K562 (cell line): ENCODE results near the gene ATF4.

Source experiments
- ARID2 ChIP-seq: fragments of 450-650 bp; IDR thresholded peaks from 2 replicates; pipeline ENCODE4 v1.6.1; 2017; ENCODE audit warnings: antibody characterized with exemption, mild to moderate bottlenecking
- ARNT ChIP-seq, 2 experiments: fragments of 450-650 bp; IDR thresholded peaks; 2 replicates each; pipeline ENCODE4 v1.6.1; 2016; ENCODE audit warnings: mild to moderate bottlenecking in 1 of 2
- BHLHE40 ChIP-seq: IDR thresholded peaks from 2 replicates; pipeline ENCODE4 v1.6.1; 2011; ENCODE audit warnings: low read length, improper control_type of control experiment
- ERF ChIP-seq: fragments of 450-650 bp; formaldehyde crosslinking; IDR thresholded peaks from 2 replicates; pipeline ENCODE4 v1.4.0; 2020; ENCODE audit warnings: mild to moderate bottlenecking, mixed read lengths
- EWSR1 ChIP-seq: fragments of 450-650 bp; IDR thresholded peaks from 2 replicates; pipeline ENCODE4 v1.6.1; 2018; ENCODE audit warnings: borderline replicate concordance, mild to moderate bottlenecking, low read depth, moderate library complexity; ENCODE audit not compliant: partially characterized antibody
- KDM1A ChIP-seq, 2 experiments: fragments of 450-650 bp; IDR thresholded peaks; 2 replicates each; pipeline ENCODE4 v1.6.1; 2016; ENCODE audit warnings: mild to moderate bottlenecking in 2 of 2
- MYC ChIP-seq, 2 experiments: fragments of 250-450 bp in 1 of 2; sonication (Bioruptor Pico) in 1 of 2; IDR thresholded peaks; 2 replicates each; pipeline versions ENCODE4 v1.5.1 to v1.6.1; 2012 to 2021; ENCODE audit warnings: low read depth in 2 of 2, borderline replicate concordance in 1 of 2, improper control_type of control experiment in 1 of 2, low read length in 1 of 2, mild to moderate bottlenecking in 1 of 2, moderate library complexity in 1 of 2
- PRPF4 ChIP-seq: fragments of 200-400 bp; formaldehyde crosslinking; IDR thresholded peaks from one replicate; pipeline ENCODE4 v1.6.1; 2017; ENCODE audit warnings: low read length, low read depth, mild to moderate bottlenecking; ENCODE audit not compliant: insufficient read depth, poor library complexity, severe bottlenecking
- TBP ChIP-seq: optimal IDR thresholded peaks from 2 replicates; pipeline ENCODE3; 2011; ENCODE audit warnings: low read depth, low read length, improper control_type of control experiment
- ZFP91 ChIP-seq: sonication (generic); formaldehyde crosslinking; IDR thresholded peaks from 2 replicates; pipeline ENCODE4 v1.8.0; 2022; ENCODE audit warnings: mild to moderate bottlenecking, missing genetic modification reagents
- TF ChIP-seq, protein P1 (sequence below), 3 experiments: IDR thresholded peaks in 2 of 3; conservative IDR thresholded peaks in 1 of 3; 2 replicates each; pipeline ENCODE4 v1.5.1; 2011 to 2012; ENCODE audit warnings: low read length in 3 of 3, mild to moderate bottlenecking in 3 of 3, control low read depth in 2 of 3, improper control_type of control experiment in 1 of 3, inconsistent platforms in 1 of 3, low read depth in 1 of 3, mixed read lengths in 1 of 3, moderate library complexity in 1 of 3; ENCODE audit not compliant: insufficient read depth in 2 of 3
- TF ChIP-seq, protein P2 (sequence below), 2 experiments: fragments of 450-650 bp in 1 of 2; sonication (generic) in 1 of 2; formaldehyde crosslinking; conservative IDR thresholded peaks; 2 replicates each; pipeline versions ENCODE4 v1.4.0 to v1.8.1; 2020 to 2022; ENCODE audit warnings: mild to moderate bottlenecking in 1 of 2, missing genetic modification reagents in 1 of 2

DNA sequence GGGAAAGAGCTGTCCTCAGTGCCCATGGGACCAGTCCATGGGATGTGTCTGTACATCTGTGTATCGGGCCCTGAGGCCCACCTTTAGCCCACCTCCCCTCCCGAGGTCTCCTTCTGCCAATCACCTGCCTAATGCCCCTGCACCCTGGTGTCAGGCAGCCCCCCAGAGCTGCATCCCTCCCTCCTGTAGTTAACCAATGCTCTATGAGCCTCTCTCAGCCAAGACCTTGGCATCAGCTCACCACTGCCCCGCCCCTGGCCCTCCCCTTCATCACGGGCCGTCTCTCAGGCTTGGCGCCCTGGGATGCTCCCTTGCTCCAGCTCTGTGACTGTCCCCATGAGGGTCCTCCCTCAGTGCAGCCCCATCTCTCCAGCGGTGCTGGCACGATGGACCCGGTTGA is 45.0 kb upstream of the ATF4 start:
- TF ChIP-seq BHLHE40 (no peak), ZFP91 (no peak), ARNT (IDR thresholded peaks at IDR 0.05) (no peak), MYC (IDR thresholded peaks at IDR 0.05; ENCODE audit: low read depth, low read length) (no peak), MYC (CRISPR knock-in tag; IDR thresholded peaks at IDR 0.05; ENCODE audit: borderline replicate concordance, low read depth) (no peak), EWSR1 (no peak), KDM1A (IDR thresholded peaks at IDR 0.05) (no peak), TBP (no peak), PRPF4 (no peak), ARID2 (no peak), ERF (CRISPR knock-in tag) (no peak)
- TF ChIP-seq, protein P1, sequence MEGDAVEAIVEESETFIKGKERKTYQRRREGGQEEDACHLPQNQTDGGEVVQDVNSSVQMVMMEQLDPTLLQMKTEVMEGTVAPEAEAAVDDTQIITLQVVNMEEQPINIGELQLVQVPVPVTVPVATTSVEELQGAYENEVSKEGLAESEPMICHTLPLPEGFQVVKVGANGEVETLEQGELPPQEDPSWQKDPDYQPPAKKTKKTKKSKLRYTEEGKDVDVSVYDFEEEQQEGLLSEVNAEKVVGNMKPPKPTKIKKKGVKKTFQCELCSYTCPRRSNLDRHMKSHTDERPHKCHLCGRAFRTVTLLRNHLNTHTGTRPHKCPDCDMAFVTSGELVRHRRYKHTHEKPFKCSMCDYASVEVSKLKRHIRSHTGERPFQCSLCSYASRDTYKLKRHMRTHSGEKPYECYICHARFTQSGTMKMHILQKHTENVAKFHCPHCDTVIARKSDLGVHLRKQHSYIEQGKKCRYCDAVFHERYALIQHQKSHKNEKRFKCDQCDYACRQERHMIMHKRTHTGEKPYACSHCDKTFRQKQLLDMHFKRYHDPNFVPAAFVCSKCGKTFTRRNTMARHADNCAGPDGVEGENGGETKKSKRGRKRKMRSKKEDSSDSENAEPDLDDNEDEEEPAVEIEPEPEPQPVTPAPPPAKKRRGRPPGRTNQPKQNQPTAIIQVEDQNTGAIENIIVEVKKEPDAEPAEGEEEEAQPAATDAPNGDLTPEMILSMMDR (IDR thresholded peaks at IDR 0.05 in 2 of 3, conservative IDR thresholded peaks at IDR 0.05 in 1 of 3; ENCODE audit: insufficient read depth in 2 of 3, low read depth in 1 of 3, low read length in 3 of 3), result no peak
- TF ChIP-seq, protein P2, sequence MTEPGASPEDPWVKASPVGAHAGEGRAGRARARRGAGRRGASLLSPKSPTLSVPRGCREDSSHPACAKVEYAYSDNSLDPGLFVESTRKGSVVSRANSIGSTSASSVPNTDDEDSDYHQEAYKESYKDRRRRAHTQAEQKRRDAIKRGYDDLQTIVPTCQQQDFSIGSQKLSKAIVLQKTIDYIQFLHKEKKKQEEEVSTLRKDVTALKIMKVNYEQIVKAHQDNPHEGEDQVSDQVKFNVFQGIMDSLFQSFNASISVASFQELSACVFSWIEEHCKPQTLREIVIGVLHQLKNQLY (CRISPR knock-in tag; conservative IDR thresholded peaks at IDR 0.05), result no peak
